NT2/D1 (cell line): ENCODE measurements around the gene RDH11.

Experiments
- SUZ12 ChIP-seq: IDR thresholded peaks from 2 replicates; pipeline ENCODE4 v1.6.1; 2011; ENCODE audit not compliant: insufficient read length, insufficient read depth; ENCODE audit errors: extremely low read depth
- YY1 ChIP-seq: IDR thresholded peaks from 2 replicates; pipeline ENCODE4 v1.6.1; 2011; ENCODE audit not compliant: insufficient read length, insufficient read depth
- ZNF274 ChIP-seq: IDR thresholded peaks from 2 replicates; pipeline ENCODE4 v1.6.1; 2011; ENCODE audit warnings: mild to moderate bottlenecking, low read depth, low read length

GRCh38 chr14:67641480-67641879 is 54.1 kb downstream of the RDH11 start:
- TF ChIP-seq ZNF274 (no peak), YY1 (no peak), SUZ12 (no peak)
